ENCODE data around the gene MYLK. TPM values are rescaled to one million over a fixed set of nuclear protein-coding genes. Genes with fewer than 3 reads are reported as not detected.

The MYLK gene
- total and polyA plus RNA-seq, 4 donors = 17.1 to 158 (median 41.9) TPM

- TF ChIP-seq YY1 (IDR thresholded peaks at IDR 0.05) (no peak), RAD21 (IDR thresholded peaks at IDR 0.05) (no peak), REST (IDR thresholded peaks at IDR 0.05) (no peak), SP1 (IDR thresholded peaks at IDR 0.05) (no peak), EGR1 (IDR thresholded peaks at IDR 0.05; ENCODE audit: low read depth in 2 of 2) (no peak), FOXA2 (IDR thresholded peaks at IDR 0.05) (no peak), FOXA1 (IDR thresholded peaks at IDR 0.05) (no peak), ATF3 (IDR thresholded peaks at IDR 0.05) (no peak), TAF1 (conservative IDR thresholded peaks at IDR 0.05) (no peak), MAX (IDR thresholded peaks at IDR 0.05) (no peak), ZBTB33 (IDR thresholded peaks at IDR 0.05) (no peak), CTCF (IDR thresholded peaks at IDR 0.05; ENCODE audit: low read depth, low read length, missing input control) (no peak)
- H3K4me1 ChIP-seq (ENCODE audit: control insufficient read depth in 4 of 4, insufficient read depth in 4 of 4, low read length in 3 of 4) = peaks cover 5 to 49% (median 19%) of the 10 kb centered on the region in 4 donors
- WGBS = 77% methylated on average over 4 of the region's 4 CpGs
- H3K9ac ChIP-seq (ENCODE audit: low read depth in 1 of 2, low read length in 2 of 2) = no peak overlapping the region
- DNase-seq (ENCODE audit: low spot score) = no peak
- no peaks in the 10 kb centered on the region for H3K9me3 ChIP-seq (ENCODE audit: control insufficient read depth in 4 of 4, low read length in 3 of 4)
- no peak overlapping the region for H3K27ac ChIP-seq (ENCODE audit: low read depth in 1 of 2, low read length in 2 of 2)
- peaks cover 0 to 1% (median 0%) of the 10 kb centered on the region in 4 donors for H3K36me3 ChIP-seq (ENCODE audit: control insufficient read depth in 4 of 4, insufficient read depth in 3 of 4, low read depth in 1 of 4, low read length in 3 of 4)
- no peak overlapping the region for H3K4me3 ChIP-seq (ENCODE audit: low read depth in 1 of 3, low read length in 3 of 3)
- H3K27me3 ChIP-seq (ENCODE audit: control insufficient read depth in 4 of 4, insufficient read depth in 4 of 4, low read length in 3 of 4) = no peaks in the 10 kb centered on the region
Observed at GRCh38 chr3:123782488-123782887, 101.6 kb downstream of the MYLK start.

GRCh38 chr3:123781571-123782275 is 102.4 kb downstream of the MYLK start:
- Histone ChIP-seq H3K9ac (ENCODE audit: low read depth in 1 of 2, low read length in 2 of 2) (no peak overlapping the region), H3K9me3 (ENCODE audit: control insufficient read depth in 4 of 4, low read length in 3 of 4) (no peaks in the 10 kb centered on the region), H3K4me1 (ENCODE audit: control insufficient read depth in 4 of 4, insufficient read depth in 4 of 4, low read length in 3 of 4) (peaks cover 5 to 49% (median 19%) of the 10 kb centered on the region in 4 donors), H3K4me3 (ENCODE audit: low read depth in 1 of 3, low read length in 3 of 3) (no peak overlapping the region), H3K36me3 (ENCODE audit: control insufficient read depth in 4 of 4, insufficient read depth in 3 of 4, low read depth in 1 of 4, low read length in 3 of 4) (peaks cover 0 to 1% (median 0%) of the 10 kb centered on the region in 4 donors), H3K27ac (ENCODE audit: low read depth in 1 of 2, low read length in 2 of 2) (no peak overlapping the region), H3K27me3 (ENCODE audit: control insufficient read depth in 4 of 4, insufficient read depth in 4 of 4, low read length in 3 of 4) (no peaks in the 10 kb centered on the region)
- 94% methylated on average over 6 of the region's 6 CpGs for WGBS
- no peak for DNase-seq (ENCODE audit: low spot score)
- TF ChIP-seq GABPA (IDR thresholded peaks at IDR 0.05 in 1 of 2, conservative IDR thresholded peaks at IDR 0.05 in 1 of 2) (no peak), YY1 (IDR thresholded peaks at IDR 0.05) (no peak), FOXA2 (IDR thresholded peaks at IDR 0.05) (no peak), NR2F2 (IDR thresholded peaks at IDR 0.05) (no peak), FOXA1 (IDR thresholded peaks at IDR 0.05) (no peak), CTCF (IDR thresholded peaks at IDR 0.05; ENCODE audit: low read depth, low read length, missing input control) (no peak), EGR1 (IDR thresholded peaks at IDR 0.05; ENCODE audit: low read depth in 2 of 2) (no peak), HNF4G (IDR thresholded peaks at IDR 0.05) (no peak), RXRA (IDR thresholded peaks at IDR 0.05) (no peak), REST (IDR thresholded peaks at IDR 0.05) (no peak), JUND (IDR thresholded peaks at IDR 0.05) (no peak)

Data from liver (tissue), 9 donors.